GM12892 (cell line): ENCODE data around the gene REX1BD.

Experiments used
- POLR2A ChIP-seq: IDR thresholded peaks from 2 replicates; pipeline ENCODE4 v1.6.1; 2011; ENCODE audit warnings: low read depth, low read length, control low read depth
- POLR2AphosphoS5 ChIP-seq: IDR thresholded peaks from 2 replicates; pipeline ENCODE4 v1.6.1; 2011; ENCODE audit warnings: low read depth, low read length, control low read depth
- TAF1 ChIP-seq: IDR thresholded peaks from 2 replicates; pipeline ENCODE4 v1.6.1; 2011; ENCODE audit warnings: low read depth, mild to moderate bottlenecking, control low read depth, low read length, borderline replicate concordance

GRCh38 chr19:18639706-18640243, 51.2 kb downstream of the REX1BD start:
- no peak for TF ChIP-seq POLR2AphosphoS5
- no peak for TF ChIP-seq POLR2A
- TF ChIP-seq TAF1, result no peak
